K562 (cell line): ENCODE measurements around the gene MACROD2. TPM values are rescaled to one million over a fixed set of nuclear protein-coding genes. Genes with fewer than 3 reads are reported as not detected.

Experiments
- ATAC-seq: fragments of 200-7000 bp; cut with Tn5 transposase; 3 replicates; pipeline ENCODE4 v1.9.1; 2020; ENCODE audit warnings: moderate library complexity
- BruUV-seq: library from RNA; stranded (reverse); fragments of 400-500 nt; replicated peaks from 2 replicates; lab custom pipeline; 2021; lab: Mats Ljungman, UMichigan
- CTCF ChIA-PET: fragments of 300-600 bp; formaldehyde crosslinking; extraction: SDS; loops from one replicate; lab custom pipeline; 2021; ENCODE audit warnings: low intra/inter-chr PET ratio; lab: Yijun Ruan, JAX
- POLR2A ChIA-PET: fragments of 300-600, 350-650 bp; sonication (Branson Sonifier 250); formaldehyde crosslinking; extraction: SDS; loops from one replicate; lab custom pipeline; 2021; ENCODE audit warnings: antibody characterized with exemption, inconsistent platforms; lab: Yijun Ruan, JAX
- DNase-seq, 4 experiments: peaks; one replicate each; pipeline versions ENCODE4 v3.0.0 to v3.0.0-alpha.2; 2011 to 2018; ENCODE audit warnings: low spot score in 3 of 4, mixed read lengths in 3 of 4; ENCODE audit errors: extremely low read depth in 1 of 4
- FAIRE-seq: peaks from 2 replicates; lab custom pipeline; 2011; peaks lifted over from hg19 to GRCh38; lab: Jason Lieb, UNC
- H2AFZ ChIP-seq: 2 replicates; pipeline ENCODE4 v1.6.0; 2011; ENCODE audit warnings: low read depth, low read length, control low read depth, inconsistent platforms
- H3K27ac ChIP-seq: fragments of 200-600 bp; 3 replicates; pipeline ENCODE4 v1.8.0; 2011; ENCODE audit warnings: low read depth, mild to moderate bottlenecking, control low read depth, inconsistent platforms, low read length, moderate library complexity, mixed read lengths; ENCODE audit errors: extremely low read depth
- H3K27me3 ChIP-seq, 2 experiments: fragments of 300-600 bp in 1 of 2; 2 replicates in 1 of 2; 3 replicates in 1 of 2; pipeline versions ENCODE4 v1.6.0 to v1.8.0; 2011; ENCODE audit warnings: inconsistent platforms in 2 of 2, low read length in 2 of 2, mild to moderate bottlenecking in 1 of 2, mixed read lengths in 1 of 2, moderate library complexity in 1 of 2; ENCODE audit not compliant: control insufficient read depth in 2 of 2, insufficient read depth in 2 of 2
- H3K36me3 ChIP-seq: fragments of 300-600 bp; 3 replicates; pipeline ENCODE4 v1.8.0; 2011; ENCODE audit warnings: mild to moderate bottlenecking, low read length, inconsistent platforms; ENCODE audit not compliant: control insufficient read depth, insufficient read depth
- H3K4me1 ChIP-seq, 2 experiments: fragments of 200-600 bp in 1 of 2; replicated peaks in 1 of 2; 2 replicates in 1 of 2; 3 replicates in 1 of 2; pipeline versions ENCODE4 v1.5.1 to v1.8.0; 2011; ENCODE audit warnings: inconsistent platforms in 2 of 2, low read length in 2 of 2, mild to moderate bottlenecking in 1 of 2, mixed read lengths in 1 of 2, moderate library complexity in 1 of 2; ENCODE audit not compliant: control insufficient read depth in 2 of 2, insufficient read depth in 2 of 2
- H3K4me2 ChIP-seq: 2 replicates; pipeline ENCODE4 v1.6.1; 2011; ENCODE audit warnings: low read length, control low read depth, inconsistent platforms, mixed read lengths; ENCODE audit not compliant: insufficient read depth
- H3K4me3 ChIP-seq: fragments of 200-600 bp; sonication (generic), shearing (Covaris generic); 2 replicates; pipeline ENCODE4 v1.5.1; 2016; ENCODE audit warnings: control low read depth, inconsistent platforms
- H3K79me2 ChIP-seq: fragments of 200-600 bp; 3 replicates; pipeline ENCODE4 v1.8.0; 2011; ENCODE audit warnings: low read length, inconsistent platforms; ENCODE audit not compliant: control insufficient read depth, insufficient read depth
- H3K9ac ChIP-seq, 2 experiments: 2 replicates each; pipeline versions ENCODE4 v1.6.0 to v1.6.1; 2011; ENCODE audit warnings: low read depth in 2 of 2, low read length in 2 of 2, control low read depth in 1 of 2, inconsistent platforms in 1 of 2, mild to moderate bottlenecking in 1 of 2, mixed read lengths in 1 of 2; ENCODE audit not compliant: insufficient read depth in 1 of 2
- H3K9me1 ChIP-seq: one replicate; pipeline ENCODE4 v1.6.0; 2011; ENCODE audit warnings: inconsistent platforms, mild to moderate bottlenecking, low read length, moderate library complexity; ENCODE audit not compliant: control insufficient read depth, insufficient read depth
- H3K9me3 ChIP-seq: replicated peaks from 2 replicates; pipeline ENCODE4 v1.5.1; 2011; ENCODE audit warnings: low read depth, low read length, inconsistent platforms; ENCODE audit not compliant: control insufficient read depth, insufficient read depth
- H4K20me1 ChIP-seq: replicated peaks from 2 replicates; pipeline ENCODE4 v1.6.1; 2011; ENCODE audit warnings: low read length, inconsistent platforms, mixed read lengths; ENCODE audit not compliant: control insufficient read depth, insufficient read depth
- ARHGAP35 ChIP-seq: fragments of 450-650 bp; IDR thresholded peaks from 2 replicates; pipeline ENCODE4 v1.6.1; 2018; ENCODE audit not compliant: partially characterized antibody
- HSF4 ChIP-seq: fragments of 250-450 bp; sonication (Bioruptor Pico); IDR thresholded peaks from 2 replicates; pipeline ENCODE4 v2.1.2; 2022; ENCODE audit warnings: mild to moderate bottlenecking, moderate library complexity, borderline replicate concordance
- RERE ChIP-seq: sonication (generic); formaldehyde crosslinking; IDR thresholded peaks from 2 replicates; pipeline ENCODE4 v1.8.0; 2023; ENCODE audit warnings: missing genetic modification reagents, mild to moderate bottlenecking, borderline replicate concordance
- RREB1 ChIP-seq: fragments of 250-450 bp; sonication (Bioruptor Pico); IDR thresholded peaks from 2 replicates; pipeline ENCODE4 v1.4.0; 2020
- ZBTB33 ChIP-seq: sonication (generic); formaldehyde crosslinking; IDR thresholded peaks from 2 replicates; pipeline ENCODE4 v1.8.1; 2023; ENCODE audit warnings: mild to moderate bottlenecking, missing genetic modification reagents
- ZFP30 ChIP-seq: fragments of 250-450 bp; sonication (Bioruptor Pico); IDR thresholded peaks from 2 replicates; pipeline ENCODE4 v1.8.0; 2022; ENCODE audit warnings: moderate library complexity, mild to moderate bottlenecking, inconsistent platforms, borderline replicate concordance
- ZFP36 ChIP-seq: fragments of 150-350 bp; IDR thresholded peaks from 2 replicates; pipeline ENCODE4 v1.6.1; 2018; ENCODE audit warnings: low read length, low read depth; ENCODE audit not compliant: partially characterized antibody
- ZNF197 ChIP-seq: fragments of 200-800 bp; sonication (Bioruptor generic); IDR thresholded peaks from 2 replicates; pipeline ENCODE4 v1.6.1; 2016; ENCODE audit warnings: low read depth, missing genetic modification characterization, missing compliant biosample characterization
- ZSCAN32 ChIP-seq: fragments of 450-650 bp; formaldehyde crosslinking; IDR thresholded peaks from 2 replicates; pipeline ENCODE4 v1.4.0; 2020; ENCODE audit warnings: mild to moderate bottlenecking, moderate library complexity
- WGBS: fragments of 100-300 bp; shearing (Covaris generic); methylation state at CpG from one replicate; pipeline ENCODE4 v1.1.6; 2016; ENCODE audit warnings: low coverage, mixed read lengths; ENCODE audit not compliant: insufficient coverage; ENCODE audit errors: missing lambda C conversion rate; 5-methylcytosine and 5-hydroxymethylcytosine counted together
- in situ Hi-C: fragments of 300-500 bp; cut with MboI; formaldehyde crosslinking; loops from 4 replicates; pipeline ENCODE4 v1.15.0; 2018; ENCODE audit warnings: inconsistent platforms, mixed read lengths
- intact Hi-C: fragments of 100-400 bp; cut with micrococcal nuclease; formaldehyde crosslinking; loops from 2 replicates; pipeline ENCODE4 v1.14.2; 2022
- polyA plus RNA-seq, 8 experiments: library from polyadenylated mRNA; depleted of rRNA in 4 of 8; stranded (reverse) in 5 of 8; unstranded in 3 of 8; fragments of >200 nt; fragmentation: Nextera tagmentation in 2 of 8; fragmentation: Illumina TruSeq in 1 of 8; extraction: Ambion mirVana in 2 of 8; extraction: Trizol in 1 of 8; gene quantifications; 2 replicates each; pipeline versions ENCODE4 v1.2.1 to v1.2.3, GENCODE V29; 2011 to 2014; ENCODE audit warnings: inconsistent platforms in 1 of 8, missing spikeins in 1 of 8
- total RNA-seq, 7 experiments: library from RNA; depleted of rRNA in 6 of 7; stranded (reverse); fragments of >200 nt in 6 of 7; fragmentation: Illumina TruSeq in 2 of 7; extraction: Trizol in 2 of 7; gene quantifications; 2 replicates each; pipeline versions ENCODE4 v1.2.1 to v1.2.3, GENCODE V29; 2011 to 2021; ENCODE audit warnings: low replicate concordance in 1 of 7

Gene MACROD2
- total and polyA plus RNA-seq, 9 of the 15 experiments (the other 6 are each of a cell fraction or from before 2014, with no cell fraction given) = not detected

- no peaks in the 10 kb centered on the region for H4K20me1 ChIP-seq
- no peaks in the 10 kb centered on the region for H3K9me1 ChIP-seq
- ChIA-PET POLR2A (no interaction called here), CTCF (no interaction called here)
- H3K4me1 ChIP-seq = no peaks in the 10 kb centered on the region
- FAIRE-seq = no peak
- no peak for ATAC-seq
- WGBS = 0% methylated on average over 1 of the region's 1 CpG
- no peak overlapping the region for H3K9ac ChIP-seq
- DNase-seq = no peak
- no peak overlapping the region for H3K27ac ChIP-seq
- no TSS peak for BruUV-seq
- H3K27me3 ChIP-seq = no peaks in the 10 kb centered on the region
- no peaks in the 10 kb centered on the region for H3K9me3 ChIP-seq
- no peaks in the 10 kb centered on the region for H3K79me2 ChIP-seq
- H2AFZ ChIP-seq = no peak overlapping the region
- no peak overlapping the region for H3K4me2 ChIP-seq
- H3K4me3 ChIP-seq = no peak overlapping the region
- in situ Hi-C loops = no loop called here
- no peaks in the 10 kb centered on the region for H3K36me3 ChIP-seq
- intact Hi-C loops = no loop called here
- TF ChIP-seq RERE (no peak), RREB1 (CRISPR knock-in tag) (no peak), ARHGAP35 (no peak), ZNF197 (CRISPR knock-in tag) (no peak), HSF4 (CRISPR knock-in tag) (no peak), ZBTB33 (CRISPR knock-in tag) (no peak), ZFP30 (CRISPR knock-in tag) (no peak), ZFP36 (no peak), ZSCAN32 (no peak)
These were observed 1236.9 kb downstream of the MACROD2 start for GRCh38 chr20:15232243-15232642.
